T-helper 1 cell treated with Interleukin-12 subunit alpha and Interleukin-12 subunit beta and Interleukin-4 antibody, amounts not matched to agents 30 ng/mL and 1 ng/mL, for 36 hours (primary cell): ENCODE measurements around the gene CRACR2B. TPM values are rescaled to one million over a fixed set of nuclear protein-coding genes. Genes with fewer than 3 reads are reported as not detected.

ENCODE experiments used
- intact Hi-C: fragments of 100-400 bp; cut with micrococcal nuclease; formaldehyde crosslinking; loops from one replicate; pipeline ENCODE4 v1.15.1; 2024
- total RNA-seq: library from RNA; stranded (reverse); gene quantifications from 2 replicates; pipeline ENCODE4 v1.2.3, GENCODE V29; 2022

The CRACR2B gene
- total RNA-seq, 1 donor from 2014 or later, result 1.3 TPM

DNA sequence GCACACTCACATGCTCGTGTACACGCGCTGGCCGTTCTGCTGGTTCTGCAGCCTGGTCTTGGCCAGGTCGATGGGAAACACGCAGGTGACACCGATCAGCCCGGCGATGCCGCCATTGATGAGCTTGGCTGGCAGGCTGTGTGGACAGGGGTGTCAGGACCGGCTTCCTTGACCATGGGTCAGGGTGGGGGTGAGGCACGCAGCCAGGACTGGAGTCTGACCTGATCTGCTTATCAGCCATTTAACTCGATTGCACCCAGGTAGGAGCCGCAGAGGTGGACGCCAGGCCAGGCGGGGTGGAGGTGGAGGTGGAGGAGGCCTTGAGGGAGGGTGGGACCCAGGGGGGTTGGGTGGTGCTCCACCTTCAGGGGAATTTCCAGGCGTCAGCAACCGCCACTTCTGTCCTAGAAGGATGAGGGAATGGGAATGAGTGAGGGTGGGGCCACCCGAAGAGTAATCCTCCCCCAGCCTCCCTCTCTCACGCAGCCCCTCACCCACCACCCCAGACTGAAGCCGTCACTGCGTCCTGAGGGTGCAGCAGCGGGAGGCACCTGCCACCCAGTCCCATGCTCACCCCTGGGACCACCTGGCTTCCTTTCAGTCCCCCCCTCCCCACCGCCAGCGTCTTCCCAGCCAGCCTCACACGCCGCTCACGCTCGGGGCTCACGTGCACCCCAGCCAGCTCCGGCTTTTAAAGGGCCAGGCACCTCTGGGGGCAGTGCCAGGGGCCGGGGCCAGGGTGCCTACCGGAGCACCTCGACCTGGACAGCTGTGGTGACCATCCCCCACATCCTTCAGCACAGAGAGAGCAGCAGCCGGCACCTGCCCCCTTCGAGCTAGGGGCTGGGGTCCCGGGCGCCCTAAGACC lies 32.7 kb upstream of the CRACR2B start:
- intact Hi-C loops, result loop anchor here (5.0 kb wide), 1 partner anchor 588 kb away; the partner anchor contains the start of genes BET1L and RIC8A

DNA sequence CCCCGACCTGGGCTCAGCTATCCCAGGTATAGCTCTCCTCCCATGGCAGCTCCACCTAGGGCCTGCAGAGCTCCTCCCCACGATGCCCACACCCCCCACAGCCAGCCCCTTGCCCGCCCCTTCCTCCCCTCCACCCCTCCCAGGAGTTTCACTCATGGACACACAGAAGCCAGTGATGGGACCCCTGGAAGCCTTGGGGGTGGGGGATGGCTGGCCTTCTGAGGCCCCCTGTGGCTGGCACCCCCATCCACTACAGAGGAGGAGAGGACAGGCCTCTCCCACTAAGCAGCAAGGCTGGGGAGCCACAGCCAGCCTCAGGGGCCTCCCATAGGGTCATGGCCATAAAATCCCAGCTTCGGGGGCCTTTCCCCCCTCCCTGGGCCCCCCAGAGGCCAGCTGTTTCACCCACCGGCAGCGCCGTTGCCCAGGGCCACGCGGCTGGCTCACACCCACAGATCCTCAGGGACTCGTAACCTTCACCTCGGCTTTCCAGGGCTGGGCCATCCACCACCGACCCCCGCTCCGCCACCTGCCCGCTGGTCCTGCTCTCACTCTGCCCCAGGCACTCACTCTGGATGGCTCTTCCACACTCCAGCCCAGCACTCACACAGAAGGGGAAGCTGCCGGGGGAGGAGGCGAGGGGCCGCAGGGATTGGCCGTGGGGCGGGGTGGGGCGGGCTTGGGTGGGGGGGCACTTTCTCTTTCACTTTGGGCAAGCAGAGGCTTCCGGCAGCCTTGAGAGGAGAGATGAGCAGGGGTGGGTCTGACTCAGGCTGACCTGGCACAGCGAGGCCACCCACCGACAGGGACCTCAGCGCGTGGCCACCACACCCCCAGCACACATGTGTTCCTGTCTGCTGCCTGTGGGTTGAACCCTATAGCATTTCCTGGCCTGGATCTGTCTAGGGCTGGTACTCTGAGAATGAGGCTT lies 31.8 kb upstream of the CRACR2B start:
- intact Hi-C loops, result loop anchor here (1.0 to 5.0 kb wide), 12 partner anchors 9 to 589 kb away; partner anchors contain the start of genes BET1L, DEAF1, GATD1 and HRAS

DNA sequence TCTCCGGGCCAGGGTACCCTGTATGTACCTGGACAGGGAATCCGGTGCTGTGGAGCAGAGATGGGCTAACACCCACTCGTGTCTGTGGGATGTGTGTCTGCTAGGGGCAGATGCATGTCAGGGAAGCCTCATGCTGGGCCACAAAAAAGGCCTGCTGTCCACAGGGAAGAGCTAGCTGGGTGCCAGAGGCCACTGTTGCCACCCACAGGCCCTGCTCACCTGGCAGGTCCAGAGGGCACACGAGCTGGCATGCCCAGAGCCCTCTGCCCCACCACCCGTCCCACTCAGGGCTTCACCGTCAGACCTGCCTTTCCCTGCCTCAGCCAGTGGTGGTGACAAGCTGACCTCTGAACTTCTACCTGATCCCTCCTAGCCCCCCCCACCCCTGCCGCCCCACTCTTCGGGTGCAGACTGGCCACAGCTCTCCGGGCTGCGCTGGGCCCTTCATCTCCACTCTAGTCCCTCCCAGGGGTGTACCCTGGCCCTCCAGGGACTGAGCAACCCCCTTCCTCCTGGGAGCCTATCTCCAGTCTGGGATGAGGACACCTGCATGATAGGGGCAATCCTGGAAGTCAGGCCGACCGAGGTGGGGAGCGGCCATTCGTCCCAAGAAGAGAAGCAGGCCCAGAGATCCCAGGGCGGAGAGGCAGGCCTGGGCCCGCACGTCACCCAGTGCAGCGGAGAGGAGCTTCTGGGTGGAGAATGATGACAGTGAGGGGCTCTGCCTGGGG lies 31.0 kb upstream of the CRACR2B start:
- intact Hi-C loops, result loop anchor here (1.0 to 5.0 kb wide), 14 partner anchors 9 to 589 kb away; partner anchors contain the start of genes BET1L, DEAF1, GATD1 and HRAS

DNA sequence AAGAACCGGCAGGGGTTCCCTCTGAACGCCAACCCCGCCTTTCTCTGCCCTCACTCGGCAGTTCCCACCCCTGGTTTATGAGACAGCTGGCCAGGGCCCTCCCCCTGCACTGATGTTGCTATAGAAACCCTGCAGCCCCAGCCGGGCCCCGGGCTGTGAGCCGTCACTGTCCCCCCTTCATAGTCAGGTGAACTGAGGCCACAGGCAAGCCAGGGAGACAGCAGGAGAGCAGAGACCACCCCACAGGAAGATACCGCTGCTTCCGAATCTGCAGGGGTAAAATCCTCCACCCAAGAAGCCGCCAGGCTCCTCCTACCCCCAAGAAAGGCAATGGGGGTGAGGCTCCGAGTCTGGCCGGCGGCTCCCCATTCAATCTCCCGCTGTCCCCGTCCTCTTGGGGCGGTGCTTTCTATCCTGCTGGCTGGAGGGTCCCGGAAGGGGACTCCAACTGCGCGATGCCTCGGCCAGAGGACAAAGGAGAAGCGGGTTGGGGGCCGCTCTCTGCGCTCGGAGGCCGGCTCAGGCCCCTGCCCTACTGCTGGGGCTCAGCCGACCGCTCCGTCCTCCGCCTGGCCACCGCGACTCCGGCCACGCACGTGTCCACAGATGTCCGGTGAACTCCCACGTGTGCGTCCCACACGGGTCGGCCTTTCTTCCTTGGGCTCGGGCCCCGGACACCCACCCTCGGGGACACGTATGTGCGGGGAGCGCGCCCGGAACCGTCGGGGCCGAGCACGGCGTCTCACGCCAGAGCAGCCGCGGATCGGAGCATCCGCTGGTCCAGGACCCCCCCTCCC lies 30.2 kb upstream of the CRACR2B start:
- intact Hi-C loops, result loop anchor here (1.0 to 5.0 kb wide), 11 partner anchors 12 to 590 kb away; partner anchors contain the start of genes BET1L, HRAS, RIC8A and RNH1

DNA sequence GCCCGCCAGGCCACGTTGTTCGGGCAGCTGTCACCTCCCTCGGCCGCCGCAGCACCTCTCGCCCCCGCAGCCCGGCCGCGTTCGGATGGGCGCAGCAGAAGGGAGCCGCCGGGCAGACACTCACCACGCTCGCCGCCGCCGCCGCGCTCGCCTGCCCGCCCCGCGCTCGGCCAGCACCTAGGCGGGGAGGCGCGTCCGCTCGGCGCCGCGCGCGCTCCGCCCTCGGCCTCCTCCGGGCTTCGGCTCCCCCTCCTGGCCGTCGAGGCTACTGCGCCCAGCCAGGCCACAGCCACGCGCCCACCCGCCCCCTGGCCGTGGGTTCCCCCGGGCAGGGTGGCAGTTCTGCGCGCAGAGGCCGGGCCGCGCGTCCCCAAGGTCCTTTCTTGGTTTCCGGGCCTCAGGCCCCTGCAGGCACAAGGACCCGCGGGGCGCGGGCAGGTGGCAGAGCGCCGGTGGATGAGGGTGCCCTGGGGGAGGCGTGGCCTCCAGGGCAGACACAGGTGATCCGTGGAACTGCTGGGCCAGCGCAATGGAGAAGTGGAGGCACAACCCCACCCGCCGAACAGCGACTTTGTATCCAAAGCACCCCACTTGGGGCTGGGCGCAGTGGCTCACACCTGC lies 29.5 kb upstream of the CRACR2B start, which contains the start of gene SLC25A22:
Gene SLC25A22 (minus strand): TSS at position 189 of the 621 bp plus-strand sequence. CDS start 3,275 bp downstream, outside the sequence.
- intact Hi-C loops, result loop anchor here (5.0 kb wide), 1 partner anchor 591 kb away; the partner anchor contains the start of genes BET1L and RIC8A

DNA sequence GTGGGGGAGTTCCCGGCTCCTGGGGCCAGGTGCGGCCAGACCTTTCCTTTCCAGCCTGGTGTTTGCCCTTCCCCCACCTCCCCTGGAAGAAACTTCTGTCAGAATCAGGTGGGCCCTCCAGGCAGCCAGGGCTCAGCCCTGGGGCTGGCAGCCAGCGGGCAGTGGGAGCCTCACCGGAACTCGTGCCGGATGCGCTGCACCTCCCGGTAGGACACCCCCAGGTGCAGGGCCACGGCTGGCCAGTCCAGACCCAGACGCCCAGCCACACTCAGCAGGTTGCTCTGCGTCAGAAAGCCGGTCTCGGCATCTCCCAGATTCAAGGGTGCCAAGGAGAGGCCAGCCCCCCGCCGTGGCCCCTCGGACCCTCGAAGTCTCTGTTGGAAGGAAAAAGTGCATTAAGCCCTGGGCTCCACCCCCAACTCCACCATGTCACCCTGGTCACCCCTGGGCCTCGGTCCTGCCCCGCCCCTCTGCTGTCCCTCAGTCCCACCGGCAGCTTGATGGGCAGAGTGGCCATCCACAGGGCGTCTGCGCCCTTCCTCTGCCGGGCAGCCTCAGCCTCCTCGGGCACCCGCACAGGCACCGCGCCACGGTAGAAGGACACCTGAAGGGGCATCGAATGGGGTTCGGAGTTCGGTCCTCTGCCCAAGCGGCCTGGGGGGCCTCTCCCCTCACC lies 27.9 kb upstream of the CRACR2B start:
- intact Hi-C loops, result loop anchor here (5.0 kb wide), 1 partner anchor 592 kb away; the partner anchor contains the start of genes BET1L and RIC8A

DNA sequence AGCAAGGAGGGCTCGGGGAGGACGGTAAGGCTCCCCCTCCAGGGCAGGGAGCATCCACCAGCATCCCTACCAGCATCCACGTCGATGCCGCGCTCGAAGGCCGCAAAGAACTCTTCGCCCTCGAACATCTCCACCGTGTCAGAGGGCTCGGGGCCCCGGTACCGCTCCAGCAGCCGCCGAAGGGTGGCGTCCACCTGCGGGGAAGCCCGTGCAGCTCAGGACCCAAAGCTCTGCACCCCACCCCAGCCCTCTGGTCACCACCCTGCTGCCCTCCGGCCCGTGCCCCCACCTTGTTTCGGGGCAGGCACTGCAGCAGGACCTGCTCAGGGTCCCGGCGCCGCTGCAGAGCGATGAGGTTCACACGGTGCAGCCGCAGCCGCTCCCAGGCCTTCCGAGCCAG lies 27.2 kb upstream of the CRACR2B start:
- intact Hi-C loops, result no loop called here

DNA sequence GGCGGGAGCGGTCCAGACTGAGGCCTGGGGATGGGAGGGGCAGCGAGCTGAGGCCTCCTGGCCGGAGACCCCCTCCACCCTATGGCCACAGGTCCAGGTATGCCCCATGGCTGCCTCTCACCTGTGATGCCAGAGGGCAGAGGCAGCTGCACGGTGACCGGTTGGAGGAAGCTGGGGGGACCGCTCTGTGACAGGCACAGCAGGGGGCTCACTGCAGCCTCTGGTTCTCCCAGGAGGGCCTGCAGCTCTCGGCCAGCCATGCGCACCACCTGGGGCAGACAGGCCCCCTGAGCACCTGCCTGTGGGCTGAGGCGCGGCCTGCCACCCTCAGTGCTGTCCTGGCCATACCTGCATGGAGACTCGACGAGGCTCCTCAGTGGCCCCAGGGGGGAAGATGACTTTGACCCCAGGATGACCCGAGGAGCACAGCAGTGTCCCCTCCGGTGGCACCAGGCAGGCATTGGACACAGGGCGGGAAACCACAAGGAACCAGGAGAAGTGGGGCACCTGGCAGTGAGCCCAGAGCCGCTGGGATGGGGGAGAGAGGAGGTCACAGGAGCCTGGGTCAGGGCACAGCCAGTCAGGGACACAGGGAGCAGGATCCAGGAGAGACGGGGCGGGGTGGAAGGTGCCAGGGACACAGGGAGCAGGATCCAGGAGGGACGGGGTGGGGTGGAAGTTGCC lies 26.5 kb upstream of the CRACR2B start:
- intact Hi-C loops, result no loop called here

DNA sequence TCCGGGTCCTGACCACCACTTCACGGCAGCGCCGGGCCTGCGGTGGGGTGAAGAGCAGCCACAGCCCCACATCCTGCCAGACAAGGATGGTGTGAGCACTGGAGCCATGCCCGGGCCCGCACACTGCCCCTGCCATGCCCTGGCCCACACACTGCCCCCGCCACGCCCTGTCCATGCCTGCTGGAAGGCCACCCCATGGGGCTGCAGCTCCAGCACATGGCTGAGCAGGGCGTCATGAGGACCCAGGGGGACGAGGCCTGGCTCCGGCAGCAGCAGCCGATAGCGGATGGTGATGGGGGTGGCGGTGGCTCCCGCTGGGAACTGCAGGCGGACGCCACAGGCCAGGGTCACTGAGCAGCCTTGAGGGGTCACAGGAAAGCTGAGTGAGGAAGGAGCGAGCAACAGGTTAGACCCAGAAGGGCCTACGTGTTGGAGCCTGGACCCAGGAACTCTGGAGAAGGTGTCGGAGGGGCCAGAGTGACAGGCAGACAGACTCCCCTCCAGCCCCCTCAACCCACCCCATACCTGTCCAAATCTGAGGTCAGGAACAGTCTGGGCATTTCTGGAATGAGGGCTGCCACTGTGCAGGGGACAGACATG lies 25.6 kb upstream of the CRACR2B start:
- intact Hi-C loops, result no loop called here

DNA sequence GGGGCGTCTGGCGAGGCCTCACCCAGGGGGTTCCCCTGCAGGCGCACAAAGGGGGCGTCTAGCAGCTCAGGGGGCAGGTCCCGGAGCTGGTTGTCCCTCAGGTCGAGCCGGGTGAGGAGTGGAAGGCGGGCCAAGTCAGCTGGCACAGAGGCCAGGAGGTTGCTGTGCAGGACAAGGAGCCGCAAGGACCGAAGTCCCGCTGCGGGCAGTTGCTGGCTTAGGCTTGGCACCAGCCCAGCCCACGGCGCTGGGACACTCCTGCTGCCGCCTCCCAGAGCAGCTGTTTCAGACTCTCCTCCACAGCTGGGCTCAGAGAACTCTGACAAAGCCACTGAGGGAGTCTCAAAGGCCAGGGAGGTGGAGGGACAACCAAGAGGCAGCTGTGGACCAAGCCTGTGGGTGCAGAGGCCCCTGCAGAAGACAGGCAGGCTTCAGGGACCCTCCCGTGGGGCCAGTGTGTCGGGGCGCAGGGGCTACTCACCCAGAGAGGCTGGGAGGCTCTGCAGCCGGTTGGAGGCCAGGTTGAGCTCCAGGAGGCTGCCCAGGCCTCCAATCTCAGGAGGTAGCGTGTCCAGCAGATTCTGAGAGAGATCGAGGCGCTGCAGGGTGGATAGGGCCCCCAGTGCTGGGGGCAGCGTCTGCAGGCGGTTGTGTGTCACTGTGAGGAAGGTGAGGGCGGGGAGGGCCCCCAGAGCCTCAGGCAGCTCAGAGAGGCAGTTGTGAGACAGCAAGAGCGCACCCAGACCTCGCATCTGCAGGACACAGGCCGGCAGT lies 24.8 kb upstream of the CRACR2B start:
- intact Hi-C loops, result no loop called here

DNA sequence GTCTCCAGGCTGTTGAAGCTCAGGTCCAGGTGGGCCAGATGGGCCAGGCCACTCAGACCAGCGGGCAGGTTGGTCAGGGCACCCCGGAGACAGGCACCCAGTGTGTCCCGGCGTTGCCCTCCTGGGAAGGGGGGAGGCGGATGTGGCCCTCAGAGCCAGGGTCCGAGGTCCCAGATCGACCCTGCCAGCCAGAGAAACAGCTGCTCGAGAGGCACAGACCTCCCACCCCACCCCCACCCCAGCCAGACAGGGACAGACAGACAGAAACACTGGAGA lies 24.3 kb upstream of the CRACR2B start:
- intact Hi-C loops, result no loop called here

DNA sequence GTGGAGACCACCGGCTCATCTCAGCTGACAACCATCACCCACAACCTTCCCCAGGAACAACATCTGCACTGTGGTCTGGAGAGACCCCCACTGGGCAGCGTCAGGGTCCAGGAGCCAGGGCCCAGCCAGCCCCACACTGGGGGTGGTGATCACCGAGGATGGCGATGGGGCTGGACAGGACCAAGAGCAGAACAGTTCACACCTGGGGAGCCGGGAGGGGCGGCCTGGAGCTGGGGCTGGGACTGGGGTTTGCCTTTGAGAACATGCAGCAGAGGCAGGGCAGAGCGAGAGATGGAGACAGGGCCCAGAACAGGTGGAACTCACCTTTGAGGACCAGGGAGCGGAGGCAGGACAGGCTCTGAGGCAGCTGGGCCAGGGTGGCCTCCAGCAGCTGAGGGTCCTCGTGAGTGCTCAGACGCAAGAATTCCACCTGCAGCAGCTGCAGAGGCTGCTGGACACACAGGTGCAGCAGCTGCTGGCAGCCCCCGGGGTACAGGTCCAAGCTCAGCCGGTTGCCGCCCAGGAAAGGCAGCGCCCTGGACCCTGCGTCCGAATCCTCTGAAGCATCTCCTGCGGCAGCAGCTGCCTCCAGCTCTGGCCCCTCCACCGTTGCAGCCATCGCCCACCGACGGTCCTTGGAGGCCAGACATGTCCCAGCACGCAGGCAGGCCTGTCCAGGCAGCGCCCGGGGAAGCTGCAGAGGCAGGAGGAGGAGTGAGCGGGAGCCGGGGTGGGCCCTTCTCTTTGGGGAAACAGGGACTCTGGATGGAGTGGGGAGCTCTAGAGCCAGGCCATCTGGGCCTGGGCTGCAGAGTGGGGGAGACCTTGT lies 23.7 kb upstream of the CRACR2B start:
- intact Hi-C loops, result no loop called here

DNA sequence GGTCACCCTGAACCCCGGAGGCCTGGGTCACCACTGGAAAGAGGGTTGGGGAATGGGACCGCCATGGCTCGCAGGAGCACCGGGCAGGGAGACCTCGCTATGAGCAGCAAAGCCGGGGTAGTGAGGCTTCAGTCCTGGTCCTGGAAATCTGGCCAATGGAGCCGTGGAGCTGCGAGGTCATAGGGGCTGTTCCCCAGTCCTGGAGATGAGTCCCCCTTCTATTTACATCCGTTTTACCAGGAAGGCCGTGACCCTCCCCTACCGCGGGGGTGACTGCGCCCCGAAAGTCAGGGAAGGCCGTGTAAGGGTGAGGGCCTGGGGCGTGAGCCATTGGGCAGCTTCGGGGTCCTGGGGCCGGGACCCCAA lies 23.1 kb upstream of the CRACR2B start:
- intact Hi-C loops, result no loop called here

DNA sequence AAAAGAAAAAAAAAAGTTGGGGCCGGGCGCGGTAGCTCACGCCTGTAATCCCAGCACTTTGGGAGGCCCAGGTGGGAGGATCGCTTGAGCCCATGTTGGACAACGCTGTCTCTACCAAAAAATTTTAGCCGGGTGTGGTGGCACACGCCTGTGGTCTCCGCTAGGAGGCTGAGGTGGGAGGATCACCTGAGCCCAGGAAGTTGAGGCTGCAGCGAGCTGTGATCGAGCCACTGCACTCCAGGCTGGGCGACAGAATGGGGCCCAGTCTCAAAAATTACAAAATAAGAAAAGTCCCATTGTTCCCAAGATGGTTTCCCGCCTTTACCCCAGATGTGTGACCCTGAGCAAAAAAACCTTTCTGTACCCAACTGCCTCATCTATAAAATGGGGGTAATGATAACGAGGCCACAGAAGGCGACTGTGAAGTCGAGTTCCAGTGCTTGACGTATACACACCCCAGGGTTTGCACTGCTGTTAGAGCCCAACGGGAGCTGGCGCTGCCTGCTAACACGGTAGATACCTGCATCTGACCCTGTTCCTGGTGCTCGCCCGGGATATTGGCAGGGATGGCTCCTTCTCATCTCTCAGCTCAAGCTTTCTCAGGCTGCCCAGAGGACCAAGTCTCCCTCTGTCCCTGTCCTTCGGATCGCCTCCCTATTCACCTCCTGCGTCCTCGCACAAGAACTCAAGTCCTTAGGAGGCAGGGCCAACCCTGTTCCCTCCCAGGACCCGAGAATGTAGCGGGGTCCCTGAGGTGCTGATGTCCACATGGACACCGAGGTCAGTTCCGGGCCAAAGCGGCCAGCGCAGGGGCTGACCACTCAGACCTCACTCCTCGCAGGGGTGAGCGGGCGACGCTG lies 19.1 kb upstream of the CRACR2B start:
- intact Hi-C loops, result loop anchor here (1.0 to 5.0 kb wide), 9 partner anchors 11 to 541 kb away; partner anchors contain the start of genes DEAF1, GATD1, PHRF1 and POLR2L

DNA sequence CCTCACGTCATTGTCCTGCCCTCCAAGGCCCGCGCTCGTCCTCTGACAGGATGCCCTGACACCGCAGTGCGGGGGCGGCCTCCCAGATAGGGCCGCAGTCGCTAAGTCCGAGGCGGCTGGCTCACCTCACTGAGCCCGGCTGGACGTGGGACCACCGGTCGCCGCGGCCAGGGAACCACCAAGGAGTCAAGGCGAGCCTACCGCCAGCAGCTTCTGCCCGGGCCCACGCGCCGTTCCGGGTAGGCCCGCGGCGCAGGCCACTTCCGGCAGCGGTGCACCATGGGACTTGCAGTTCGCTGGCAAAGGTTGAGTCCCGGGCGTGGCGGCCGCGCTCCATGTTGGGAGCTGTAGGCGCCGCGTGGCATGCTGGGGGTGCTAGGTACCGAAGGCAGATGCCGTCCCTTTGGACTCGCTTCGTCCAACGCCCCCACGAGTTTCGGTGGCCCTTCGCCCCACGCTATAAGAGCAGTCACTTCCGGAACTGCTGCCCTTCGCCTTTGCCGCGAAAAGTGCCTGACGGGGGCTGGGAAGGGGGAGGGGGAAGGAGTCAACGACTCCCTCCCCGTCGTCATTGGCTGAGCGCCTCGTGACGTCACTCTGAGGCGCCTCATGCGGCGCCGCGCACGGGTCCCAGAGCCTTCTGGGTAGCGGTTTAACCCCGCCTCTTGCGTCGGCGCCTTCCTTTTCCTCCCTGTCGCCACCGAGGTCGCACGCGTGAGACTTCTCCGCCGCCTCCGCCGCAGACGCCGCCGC lies 18.3 kb upstream of the CRACR2B start, which contains the start of gene RPLP2:
Gene RPLP2 (plus strand): TSS at position 681 of the 753 bp plus-strand sequence. CDS start 268 bp downstream, outside the sequence.
- intact Hi-C loops, result loop anchor here (1.0 to 5.0 kb wide), 9 partner anchors 10 to 542 kb away; partner anchors contain the start of genes DEAF1, GATD1, PHRF1 and POLR2L
